ENCODE measurements around the gene MMP23B. TPM values are rescaled to one million over a fixed set of nuclear protein-coding genes. Genes with fewer than 3 reads are reported as not detected.
A peak's percentile ranks its signal among the peaks of the same experiment; 100 is the strongest.

MMP23B gene
- total RNA-seq, 4 donors from 2014 or later, result 1.7 to 3.1 (median 2.9) TPM

DNA sequence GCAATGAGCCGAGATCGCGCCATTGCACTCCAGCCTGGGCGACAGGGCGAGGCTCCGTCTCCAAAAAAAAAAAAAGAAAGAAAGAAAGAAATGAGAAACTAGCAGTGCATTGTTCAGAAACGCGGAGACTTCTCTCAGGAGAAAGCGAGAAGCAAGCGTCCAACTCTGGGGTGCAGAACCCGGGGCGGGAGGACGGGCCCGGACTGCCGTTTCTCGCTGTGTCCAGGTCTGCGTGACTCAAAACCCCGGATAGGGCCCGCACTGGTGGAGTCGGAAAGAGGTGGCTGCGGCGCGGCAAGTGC lies 17.1 kb upstream of the MMP23B start:
- under 1% methylated on average over 19 of the region's 23 CpGs for WGBS
- Histone ChIP-seq H3K27me3 (no peaks in the 10 kb centered on the region), H3K9me3 (no peaks in the 10 kb centered on the region), H3K4me3 (peak overlapping the region; percentile 96), H3K4me1 (peaks cover 31% of the 10 kb centered on the region), H3K27ac (peak overlapping the region; percentile 99), H3K36me3 (peaks cover 8% of the 10 kb centered on the region)
- DNase-seq (ENCODE audit: low spot score in 2 of 2), result no peak
- TF ChIP-seq POLR2AphosphoS5 (IDR thresholded peaks at IDR 0.05) (no peak), EP300 (IDR thresholded peaks at IDR 0.05) (no peak)

DNA sequence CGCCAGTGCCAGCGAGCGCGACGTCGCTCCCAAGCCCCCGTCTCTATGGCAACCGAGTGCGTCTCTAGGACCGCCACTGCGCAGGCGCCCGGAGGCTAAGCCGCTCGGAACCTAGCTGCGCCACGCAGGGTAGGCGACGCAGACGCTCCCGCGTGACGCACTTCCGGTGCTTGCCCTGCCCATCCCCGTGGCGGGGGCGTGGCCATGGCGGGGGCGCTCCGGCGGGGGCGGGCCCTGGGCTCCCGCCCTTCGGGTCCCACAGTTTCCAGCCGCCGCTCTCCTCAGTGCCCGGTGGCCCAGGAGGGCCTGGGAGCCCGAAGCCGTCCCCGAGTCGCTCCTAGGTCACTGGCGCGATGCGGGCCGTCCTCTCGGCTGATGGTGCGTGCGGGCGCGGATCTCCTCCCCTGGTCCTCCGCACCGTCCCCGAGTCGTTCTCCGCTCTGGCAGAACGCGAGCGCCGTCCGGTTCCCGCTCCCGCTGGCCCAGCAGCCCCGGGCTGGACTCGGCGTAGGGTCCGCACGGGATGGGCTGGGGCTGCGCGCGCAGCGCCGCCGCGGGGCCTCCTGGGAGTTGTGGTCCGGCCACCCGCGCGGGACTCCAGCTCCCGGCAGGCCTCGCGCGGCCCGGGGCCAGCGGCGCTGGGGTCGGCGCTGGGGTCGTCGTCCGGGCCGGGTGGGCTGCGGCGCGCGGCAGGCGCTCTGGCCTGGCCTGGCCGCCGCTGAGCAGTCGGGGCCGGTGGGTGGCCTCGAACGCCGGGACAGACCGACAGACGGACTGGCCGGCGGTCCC lies 16.5 kb upstream of the MMP23B start, which contains the start of gene MIB2:
TSS of gene MIB2 (plus strand) at position 245 of the 789 bp plus-strand sequence. CDS start 7,953 bp downstream, outside the sequence.
- DNase-seq (ENCODE audit: low spot score in 2 of 2), result peak; percentile 97
- TF ChIP-seq POLR2A (IDR thresholded peaks at IDR 0.05) (peak in 1 of 2 donors; percentile 42), POLR2AphosphoS5 (IDR thresholded peaks at IDR 0.05) (peak; percentile 27 to 94 (median 46)), EP300 (IDR thresholded peaks at IDR 0.05) (no peak)
- TF ChIP-seq, protein P1, sequence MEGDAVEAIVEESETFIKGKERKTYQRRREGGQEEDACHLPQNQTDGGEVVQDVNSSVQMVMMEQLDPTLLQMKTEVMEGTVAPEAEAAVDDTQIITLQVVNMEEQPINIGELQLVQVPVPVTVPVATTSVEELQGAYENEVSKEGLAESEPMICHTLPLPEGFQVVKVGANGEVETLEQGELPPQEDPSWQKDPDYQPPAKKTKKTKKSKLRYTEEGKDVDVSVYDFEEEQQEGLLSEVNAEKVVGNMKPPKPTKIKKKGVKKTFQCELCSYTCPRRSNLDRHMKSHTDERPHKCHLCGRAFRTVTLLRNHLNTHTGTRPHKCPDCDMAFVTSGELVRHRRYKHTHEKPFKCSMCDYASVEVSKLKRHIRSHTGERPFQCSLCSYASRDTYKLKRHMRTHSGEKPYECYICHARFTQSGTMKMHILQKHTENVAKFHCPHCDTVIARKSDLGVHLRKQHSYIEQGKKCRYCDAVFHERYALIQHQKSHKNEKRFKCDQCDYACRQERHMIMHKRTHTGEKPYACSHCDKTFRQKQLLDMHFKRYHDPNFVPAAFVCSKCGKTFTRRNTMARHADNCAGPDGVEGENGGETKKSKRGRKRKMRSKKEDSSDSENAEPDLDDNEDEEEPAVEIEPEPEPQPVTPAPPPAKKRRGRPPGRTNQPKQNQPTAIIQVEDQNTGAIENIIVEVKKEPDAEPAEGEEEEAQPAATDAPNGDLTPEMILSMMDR (IDR thresholded peaks at IDR 0.05), result no peak
- Histone ChIP-seq H3K36me3 (peaks cover 8% of the 10 kb centered on the region), H3K4me1 (peaks cover 31% of the 10 kb centered on the region), H3K4me3 (peak within 1 kb of the TSS; percentile 96), H3K9me3 (no peaks in the 10 kb centered on the region), H3K27me3 (no peaks in the 10 kb centered on the region), H3K27ac (peak within 1 kb of the TSS; percentile 99)
- WGBS, result 0% methylated on average over 1 of the region's 107 CpGs

DNA sequence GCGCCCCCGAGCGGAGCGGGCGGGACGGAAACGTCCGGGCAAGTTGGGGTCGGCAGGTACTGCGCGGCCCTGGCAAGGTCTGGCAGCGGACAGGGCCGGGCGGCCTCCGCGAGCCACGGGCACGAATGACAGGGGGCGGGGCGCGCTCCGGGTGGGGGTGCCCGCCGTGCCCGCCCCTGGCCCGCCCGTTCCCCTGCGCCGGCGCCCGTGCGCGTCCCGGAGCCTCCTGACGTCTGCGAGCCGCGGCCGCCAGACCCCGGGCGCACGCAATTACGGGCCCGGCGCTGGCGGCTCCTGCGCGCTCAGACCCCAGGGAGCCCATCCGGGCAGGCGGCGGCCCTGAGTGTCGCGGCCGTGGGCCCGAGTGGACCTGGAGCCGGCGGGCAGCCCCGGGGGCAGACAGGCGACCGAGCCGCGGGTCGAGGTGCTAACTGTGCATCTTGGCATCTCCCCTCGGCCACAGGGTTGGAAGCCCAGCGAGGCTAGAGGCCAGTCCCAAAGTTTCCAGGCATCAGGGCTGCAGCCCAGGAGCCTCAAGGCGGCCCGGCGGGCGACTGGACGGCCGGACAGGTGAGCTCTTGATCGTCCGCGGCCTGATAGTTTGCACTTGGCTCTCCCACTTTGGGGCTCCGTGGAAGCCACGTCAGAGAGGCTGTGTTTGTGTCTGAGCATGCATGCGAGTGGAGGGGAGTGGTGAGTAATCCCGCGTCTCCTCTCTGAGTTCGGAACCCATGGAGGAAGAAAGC lies 15.8 kb upstream of the MMP23B start:
- peaks cover 8% of the 10 kb centered on the region for H3K36me3 ChIP-seq
- WGBS, result 5% methylated on average over 23 of the region's 80 CpGs
- peak overlapping the region; percentile 99 for H3K27ac ChIP-seq
- H3K4me1 ChIP-seq, result peaks cover 31% of the 10 kb centered on the region
- H3K9me3 ChIP-seq, result no peaks in the 10 kb centered on the region
- TF ChIP-seq EP300 (IDR thresholded peaks at IDR 0.05) (no peak), POLR2AphosphoS5 (IDR thresholded peaks at IDR 0.05) (no peak), POLR2A (IDR thresholded peaks at IDR 0.05) (no peak)
- TF ChIP-seq, protein P1 (IDR thresholded peaks at IDR 0.05), result no peak
- no peaks in the 10 kb centered on the region for H3K27me3 ChIP-seq
- peak overlapping the region; percentile 96 for H3K4me3 ChIP-seq
- peak in 1 of 2 donors; percentile 77 for DNase-seq (ENCODE audit: low spot score in 2 of 2)

DNA sequence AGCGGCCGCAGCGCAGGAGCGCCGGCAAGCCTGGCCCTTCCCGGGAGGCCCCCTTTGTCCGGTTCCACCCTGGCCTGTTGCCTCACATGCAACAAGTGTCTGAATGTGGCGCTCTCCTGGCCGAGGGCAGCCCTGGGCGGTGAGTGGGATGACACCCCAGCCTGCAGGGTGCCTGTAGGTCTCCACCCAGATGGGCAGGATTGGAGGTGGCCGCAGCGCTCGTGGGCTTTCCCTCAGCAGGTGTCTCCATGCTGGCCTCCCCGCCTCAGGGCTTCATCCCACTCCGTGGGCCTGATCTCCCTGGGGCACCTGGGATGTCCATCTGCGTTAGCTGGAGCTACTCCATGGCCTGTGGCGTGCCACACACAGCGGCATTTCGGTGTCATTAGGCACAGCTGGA lies 15.1 kb upstream of the MMP23B start:
- TF ChIP-seq, protein P1 (IDR thresholded peaks at IDR 0.05), result no peak
- TF ChIP-seq POLR2AphosphoS5 (IDR thresholded peaks at IDR 0.05), result no peak
- TF ChIP-seq POLR2A (IDR thresholded peaks at IDR 0.05), result no peak
- no peak for TF ChIP-seq EP300 (IDR thresholded peaks at IDR 0.05)
- Histone ChIP-seq H3K4me3 (peak overlapping the region; percentile 96), H3K4me1 (peaks cover 31% of the 10 kb centered on the region), H3K27ac (no peak overlapping the region), H3K36me3 (peaks cover 8% of the 10 kb centered on the region), H3K27me3 (no peaks in the 10 kb centered on the region), H3K9me3 (no peaks in the 10 kb centered on the region)
- peak in 1 of 2 donors; percentile 69 for DNase-seq (ENCODE audit: low spot score in 2 of 2)
- 75% methylated on average over 17 of the region's 19 CpGs for WGBS

DNA sequence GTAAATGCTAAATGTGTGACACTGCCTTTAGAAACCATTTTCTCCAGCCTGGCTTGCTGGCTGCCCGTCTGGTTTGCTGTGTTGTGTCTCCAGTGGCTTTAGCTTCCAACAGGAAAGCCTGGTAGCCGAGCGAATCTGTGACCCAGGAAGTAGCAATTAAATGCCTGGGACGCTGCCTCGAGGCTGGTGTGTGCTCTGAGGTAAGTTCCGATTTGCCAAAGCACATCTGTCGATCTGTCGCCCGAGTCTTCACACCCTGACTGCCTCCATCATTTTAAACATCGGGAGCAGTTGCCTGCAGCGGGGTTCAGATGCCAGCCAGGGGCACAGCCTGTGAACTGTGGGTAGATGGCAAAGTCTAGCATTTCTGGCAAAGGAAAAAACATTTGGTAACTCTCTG lies 14.5 kb upstream of the MMP23B start:
- DNase-seq (ENCODE audit: low spot score in 2 of 2), result no peak
- Histone ChIP-seq H3K4me3 (no peak overlapping the region), H3K36me3 (peaks cover 8% of the 10 kb centered on the region), H3K9me3 (no peaks in the 10 kb centered on the region), H3K4me1 (peaks cover 31% of the 10 kb centered on the region), H3K27ac (no peak overlapping the region), H3K27me3 (no peaks in the 10 kb centered on the region)
- 91% methylated on average over 8 of the region's 11 CpGs for WGBS
- TF ChIP-seq EP300 (IDR thresholded peaks at IDR 0.05), result no peak
- TF ChIP-seq, protein P1 (IDR thresholded peaks at IDR 0.05), result no peak
- TF ChIP-seq POLR2A (IDR thresholded peaks at IDR 0.05), result no peak
- TF ChIP-seq POLR2AphosphoS5 (IDR thresholded peaks at IDR 0.05), result no peak
